SH-SY5Y (cell line): ENCODE measurements around the gene PRKCH.

ENCODE experiments used
- GATA2 ChIP-seq: IDR thresholded peaks from 2 replicates; pipeline ENCODE4 v1.6.1; 2011; ENCODE audit warnings: mild to moderate bottlenecking, low read depth, low read length
- GATA3 ChIP-seq: IDR thresholded peaks from 2 replicates; pipeline ENCODE4 v1.6.1; 2011; ENCODE audit warnings: low read depth, mild to moderate bottlenecking, low read length, moderate library complexity

DNA sequence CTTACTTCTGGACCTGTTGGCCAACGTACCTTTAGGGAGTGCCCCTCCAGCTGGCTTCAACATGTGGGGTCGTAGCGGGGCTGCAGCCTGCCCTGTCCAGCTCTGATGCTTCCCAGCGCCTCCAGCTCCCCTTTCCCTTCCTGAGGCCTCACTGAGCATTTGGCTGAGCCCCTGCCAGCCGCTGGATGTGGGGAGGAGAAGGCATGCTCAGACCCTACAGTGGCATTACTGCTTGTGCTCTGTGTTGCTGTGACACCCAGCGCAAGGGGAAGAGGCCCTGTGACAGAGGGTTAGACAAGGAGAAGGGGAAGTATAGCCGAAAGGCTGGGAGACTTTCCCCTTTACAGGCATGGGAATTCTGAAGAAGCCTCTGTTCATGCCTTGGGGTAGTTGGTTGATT is 145.9 kb downstream of the PRKCH start:
- TF ChIP-seq GATA3, result no peak
- TF ChIP-seq GATA2, result no peak
